H1 (cell line): ENCODE results near the gene PQBP1. TPM values are rescaled to one million over a fixed set of nuclear protein-coding genes. Genes with fewer than 3 reads are reported as not detected.
A peak's percentile ranks its signal among the peaks of the same experiment; 100 is the strongest.

Experiments
- CTCF ChIA-PET: fragments of 300-600 bp; sonication (Branson Sonifier 250); formaldehyde crosslinking; loops from one replicate; lab custom pipeline; 2021; ENCODE audit not compliant: partially characterized antibody; lab: Charles Lee
- POLR2A ChIA-PET: fragments of 300-600 bp; sonication (Branson Sonifier 250); formaldehyde crosslinking; loops from one replicate; lab custom pipeline; 2021; ENCODE audit warnings: inconsistent platforms; ENCODE audit not compliant: partially characterized antibody; lab: Charles Lee
- DNase-seq, 2 experiments: peaks; one replicate each; pipeline versions ENCODE4 v3.0.0 to v3.0.0-alpha.2; 2010 to 2022; ENCODE audit warnings: low spot score in 2 of 2, low read depth in 1 of 2, mixed read lengths in 1 of 2
- FAIRE-seq: peaks from 2 replicates; lab custom pipeline; 2011; peaks lifted over from hg19 to GRCh38; lab: Jason Lieb, UNC
- H2AFZ ChIP-seq: 2 replicates; pipeline ENCODE4 v1.8.1; 2012; ENCODE audit warnings: low read length, inconsistent platforms
- H2AK5ac ChIP-seq: 2 replicates; pipeline ENCODE4 v1.6.1; 2013; ENCODE audit warnings: low read depth, low read length
- H2BK120ac ChIP-seq: replicated peaks from 2 replicates; pipeline ENCODE3; 2013; ENCODE audit warnings: low read depth, low read length, inconsistent platforms
- H2BK12ac ChIP-seq: 2 replicates; pipeline ENCODE4 v1.6.1; 2013; ENCODE audit warnings: low read depth, low read length
- H2BK15ac ChIP-seq: 2 replicates; pipeline ENCODE4 v1.6.1; 2013; ENCODE audit warnings: low read length
- H2BK20ac ChIP-seq: 2 replicates; pipeline ENCODE4 v1.6.1; 2013; ENCODE audit warnings: low read length
- H2BK5ac ChIP-seq: 2 replicates; pipeline ENCODE4 v1.6.1; 2013; ENCODE audit warnings: low read depth, low read length
- H3K14ac ChIP-seq: 2 replicates; pipeline ENCODE4 v1.6.1; 2013; ENCODE audit warnings: inconsistent platforms; ENCODE audit not compliant: insufficient read length
- H3K18ac ChIP-seq: 2 replicates; pipeline ENCODE4 v1.6.1; 2013; ENCODE audit warnings: low read length; ENCODE audit errors: extremely low read depth
- H3K23ac ChIP-seq: 2 replicates; pipeline ENCODE4 v1.6.1; 2013; ENCODE audit warnings: inconsistent platforms; ENCODE audit not compliant: insufficient read length
- H3K23me2 ChIP-seq: 2 replicates; pipeline ENCODE4 v1.6.1; 2013; ENCODE audit warnings: low read depth, low read length
- H3K27ac ChIP-seq: 2 replicates; pipeline ENCODE4 v1.6.1; 2011; ENCODE audit warnings: low read depth, low read length, inconsistent platforms
- H3K27me3 ChIP-seq, 4 experiments: replicated peaks in 1 of 4; 1 replicate in 1 of 4; 2 replicates in 3 of 4; pipeline versions ENCODE4 v1.6.1 to v1.8.1; 2011 to 2013; ENCODE audit warnings: low read length in 3 of 4, mild to moderate bottlenecking in 3 of 4, inconsistent platforms in 2 of 4, mixed read lengths in 2 of 4, moderate library complexity in 1 of 4; ENCODE audit not compliant: control insufficient read depth in 3 of 4, insufficient read depth in 3 of 4; ENCODE audit errors: extremely low read depth in 1 of 4
- H3K36me3 ChIP-seq, 4 experiments: 2 replicates each; pipeline versions ENCODE4 v1.6.1 to v1.8.1; 2011 to 2013; ENCODE audit warnings: mild to moderate bottlenecking in 4 of 4, low read length in 3 of 4, moderate library complexity in 2 of 4, control low read depth in 1 of 4, inconsistent platforms in 1 of 4; ENCODE audit not compliant: insufficient read depth in 4 of 4, control insufficient read depth in 2 of 4
- H3K4ac ChIP-seq: replicated peaks from 2 replicates; pipeline ENCODE3; 2013; ENCODE audit warnings: low read length, low read depth, mixed read lengths, inconsistent platforms; ENCODE audit not compliant: insufficient read length
- H3K4me1 ChIP-seq, 4 experiments: replicated peaks in 1 of 4; 1 replicate in 1 of 4; 2 replicates in 3 of 4; pipeline versions ENCODE4 v1.6.1 to v1.8.1; 2011 to 2013; ENCODE audit warnings: low read length in 3 of 4, inconsistent platforms in 2 of 4, mixed read lengths in 1 of 4; ENCODE audit not compliant: insufficient read depth in 4 of 4, control insufficient read depth in 3 of 4
- H3K4me2 ChIP-seq, 2 experiments: 2 replicates each; pipeline versions ENCODE4 v1.6.1 to v1.8.1; 2011 to 2013; ENCODE audit warnings: low read depth in 2 of 2, low read length in 2 of 2, control low read depth in 1 of 2, inconsistent platforms in 1 of 2, mild to moderate bottlenecking in 1 of 2; ENCODE audit not compliant: insufficient read depth in 1 of 2
- H3K4me3 ChIP-seq, 4 experiments: fragments of 200-600, 300-600 bp in 1 of 4; sonication (generic), shearing (Covaris generic), sonication (Bioruptor Twin) in 1 of 4; 2 replicates each; pipeline versions ENCODE4 v1.5.1 to v1.8.1; 2011 to 2016; ENCODE audit warnings: low read length in 4 of 4, low read depth in 3 of 4, control low read depth in 2 of 4, inconsistent platforms in 2 of 4, mild to moderate bottlenecking in 2 of 4, mixed read lengths in 1 of 4, moderate library complexity in 1 of 4; ENCODE audit not compliant: insufficient read depth in 2 of 4; ENCODE audit errors: extremely low read depth in 1 of 4
- H3K56ac ChIP-seq: replicated peaks from 2 replicates; pipeline ENCODE3; 2013; ENCODE audit warnings: low read depth, mild to moderate bottlenecking, mixed read lengths, low read length, inconsistent platforms; ENCODE audit not compliant: insufficient read length
- H3K79me1 ChIP-seq: 2 replicates; pipeline ENCODE4 v1.6.1; 2013; ENCODE audit warnings: low read depth, low read length, control low read depth
- H3K79me2 ChIP-seq, 2 experiments: 2 replicates each; pipeline versions ENCODE4 v1.6.1 to v1.8.1; 2012 to 2013; ENCODE audit warnings: low read length in 2 of 2, mild to moderate bottlenecking in 2 of 2, inconsistent platforms in 1 of 2; ENCODE audit not compliant: insufficient read depth in 2 of 2, control insufficient read depth in 1 of 2
- H3K9ac ChIP-seq, 4 experiments: replicated peaks in 1 of 4; 1 replicate in 1 of 4; 2 replicates in 3 of 4; pipeline versions ENCODE4 v1.6.1 to v1.8.1; 2011 to 2013; ENCODE audit warnings: low read depth in 3 of 4, low read length in 3 of 4, control low read depth in 2 of 4, mild to moderate bottlenecking in 2 of 4, moderate library complexity in 2 of 4, inconsistent platforms in 1 of 4; ENCODE audit errors: extremely low read depth in 1 of 4
- H3K9me3 ChIP-seq, 2 experiments: 2 replicates each; pipeline versions ENCODE4 v1.6.1 to v1.8.1; 2012 to 2013; ENCODE audit warnings: mild to moderate bottlenecking in 2 of 2, moderate library complexity in 2 of 2, control low read depth in 1 of 2, inconsistent platforms in 1 of 2, low read depth in 1 of 2, low read length in 1 of 2, mixed read lengths in 1 of 2; ENCODE audit not compliant: insufficient read depth in 2 of 2
- H4K20me1 ChIP-seq, 2 experiments: replicated peaks in 1 of 2; 2 replicates each; pipeline versions ENCODE3 to v1.8.1; 2011 to 2013; ENCODE audit warnings: inconsistent platforms in 2 of 2, low read length in 2 of 2, mild to moderate bottlenecking in 1 of 2; ENCODE audit not compliant: insufficient read depth in 2 of 2, control insufficient read depth in 1 of 2
- H4K5ac ChIP-seq: 2 replicates; pipeline ENCODE4 v1.6.1; 2013; ENCODE audit warnings: low read length, low read depth, mixed read lengths, inconsistent platforms; ENCODE audit not compliant: insufficient read length
- H4K8ac ChIP-seq: 2 replicates; pipeline ENCODE4 v1.8.0; 2013; ENCODE audit warnings: mild to moderate bottlenecking, moderate library complexity, low read length, inconsistent platforms; ENCODE audit not compliant: insufficient read depth; ENCODE audit errors: extremely low read depth
- H4K91ac ChIP-seq: replicated peaks from 2 replicates; pipeline ENCODE3; 2013; ENCODE audit warnings: low read length, mixed read lengths, inconsistent platforms; ENCODE audit not compliant: insufficient read length
- CBX5 ChIP-seq: fragments of 300-800, 300-1000 bp; sonication (generic); IDR thresholded peaks from 2 replicates; pipeline ENCODE4 v1.7.1; 2016; ENCODE audit warnings: antibody characterized with exemption, low read length, low read depth
- POLR2A ChIP-seq, 2 experiments: IDR thresholded peaks; 1 replicate in 1 of 2; 2 replicates in 1 of 2; pipeline ENCODE4 v1.6.1; 2011; ENCODE audit warnings: low read depth in 2 of 2, low read length in 2 of 2, mild to moderate bottlenecking in 2 of 2; ENCODE audit errors: control extremely low read depth in 1 of 2
- SIN3A ChIP-seq, 2 experiments: IDR thresholded peaks in 1 of 2; conservative IDR thresholded peaks in 1 of 2; 2 replicates each; pipeline ENCODE4 v1.6.1; 2011 to 2012; ENCODE audit warnings: low read length in 2 of 2, improper control_type of control experiment in 1 of 2, low read depth in 1 of 2, mild to moderate bottlenecking in 1 of 2
- WGBS, 2 experiments: shearing (Covaris generic) in 1 of 2; methylation state at CpG; one replicate each; pipeline versions ENCODE4 v1.1.6 to v1.1.7; 2013 to 2015; ENCODE audit warnings: low lambda C conversion rate in 2 of 2, mixed read lengths in 2 of 2, inconsistent platforms in 1 of 2, low coverage in 1 of 2, missing lambda C conversion rate in 1 of 2; ENCODE audit not compliant: insufficient replicate concordance in 2 of 2, insufficient coverage in 1 of 2, insufficient read length in 1 of 2; ENCODE audit errors: extremely low coverage in 1 of 2, missing lambda C conversion rate in 1 of 2; 5-methylcytosine and 5-hydroxymethylcytosine counted together
- polyA plus RNA-seq, 7 experiments: library from polyadenylated mRNA; depleted of rRNA in 3 of 7; stranded (reverse) in 5 of 7; unstranded in 2 of 7; fragments of >200 nt in 5 of 7; fragments of 200-250 nt in 2 of 7; gene quantifications; 1 replicate in 5 of 7; 2 replicates in 1 of 7; 4 replicates in 1 of 7; pipeline versions ENCODE4 v1.2.1 to v1.2.3, GENCODE V29; 2011 to 2013; ENCODE audit warnings: missing spikeins in 2 of 7, mixed read lengths in 2 of 7
- total RNA-seq: library from RNA; stranded (reverse); fragmentation: NEBNext Ultra II Directional; extraction: Animal tissue kit (Norgen Biotek cat#: 25700); gene quantifications from 2 replicates; pipeline ENCODE4 v1.2.1, GENCODE V29; 2021

The PQBP1 gene
- total and polyA plus RNA-seq, 2 of the 8 experiments (the other 6 are each of a cell fraction or from before 2014, with no cell fraction given) = 91.7 to 95.9 TPM

DNA sequence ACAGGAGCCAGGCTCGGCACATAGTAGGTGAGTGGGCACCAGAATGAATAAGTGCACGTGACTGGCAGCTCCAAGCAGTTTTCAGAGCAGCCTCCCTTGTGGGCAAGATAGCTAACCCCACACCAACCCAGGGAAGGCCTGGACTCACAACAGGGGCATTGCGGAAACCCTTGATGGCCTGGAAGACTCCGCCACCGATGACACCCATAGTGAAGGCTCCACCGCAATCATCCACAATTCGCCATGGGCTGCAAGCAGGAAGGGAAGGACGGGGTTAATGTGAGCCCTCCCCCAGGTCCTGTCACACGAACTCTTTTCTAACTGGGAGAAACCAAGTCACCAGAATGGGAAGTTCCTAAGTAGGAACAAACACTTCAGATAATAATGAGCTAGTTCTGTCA lies 1.1 kb upstream of the PQBP1 start:
- no peak for DNase-seq
- Histone ChIP-seq H3K36me3 (peaks cover 4 to 13% (median 9%) of the 10 kb centered on the region in 4 experiments; a peak in 6 of 8 replicates), H3K79me1 (no peaks in the 10 kb centered on the region; the same call in 1 of the 2 replicates), H4K91ac (no peak overlapping the region), H3K27me3 (no peaks in the 10 kb centered on the region), H3K23me2 (peaks cover 8% of the 10 kb centered on the region), H3K14ac (no peak overlapping the region), H3K4me2 (peak overlapping the region; percentile 85 to 94), H3K23ac (no peak overlapping the region), H3K79me2 (peaks cover 0 to 24% of the 10 kb centered on the region in 2 experiments; a peak in 2 of 4 replicates), H3K4me1 (peaks cover 2 to 4% (median 3%) of the 10 kb centered on the region in 4 experiments; a peak in 3 of 7 replicates), H2BK15ac (no peak overlapping the region), H2BK12ac (no peak overlapping the region), H4K5ac (no peak overlapping the region), H4K8ac (no peak overlapping the region), H2BK120ac (no peak overlapping the region), H3K18ac (no peak overlapping the region), H3K56ac (no peak overlapping the region), H2BK5ac (no peak overlapping the region), H2BK20ac (no peak overlapping the region), H3K9ac (peak overlapping the region in 3 of 4 experiments; percentile 42 to 87 (median 44); a peak in 4 of 7 replicates), H3K27ac (peak overlapping the region; percentile 95; the same call in 1 of the 2 replicates), H3K9me3 (no peaks in the 10 kb centered on the region), H3K4ac (no peak overlapping the region), H4K20me1 (peaks cover 7 to 8% of the 10 kb centered on the region in 2 experiments), H2AFZ (no peak overlapping the region), H2AK5ac (no peak overlapping the region), H3K4me3 (peak overlapping the region; percentile 78 to 94 (median 82))
- no peak for FAIRE-seq
- TF ChIP-seq POLR2A (IDR thresholded peaks at IDR 0.05; ENCODE audit: control extremely low read depth in 1 of 2, low read depth in 2 of 2, low read length in 2 of 2) = no peak
- TF ChIP-seq CBX5 = no peak
- TF ChIP-seq SIN3A (conservative IDR thresholded peaks at IDR 0.05 in 1 of 2, IDR thresholded peaks at IDR 0.05 in 1 of 2; ENCODE audit: low read depth in 1 of 2, low read length in 2 of 2) = 0 out of 4 replicates have a peak, but pooled peaks of 1 of the 2 experiments have one; percentile 28
- ChIA-PET CTCF (interaction anchor here (0.6 kb wide), 1 partner anchor 133 kb away, joined by 4 read pairs; no protein-coding TSS in a partner anchor), POLR2A (interaction anchor here (0.6 to 4.7 kb wide), 9 partner anchors 13 to 738 kb away, joined by 3 to 49 read pairs (median 8); partner anchors contain the start of genes KCND1, PCSK1N and SLC35A2)
- WGBS, 2 experiments = 51% methylated on average over 9 of the region's 9 CpGs; no CpG with 5 or more reads in 1 of the 2 experiments
